Spleen (tissue), 7 donors: ENCODE measurements around the gene GC.
"Not testable (repeated sequence)": the region's sequence is repeated elsewhere in the genome, so short reads cannot be mapped to it uniquely, and the experiment has no call there.

ENCODE experiments used
- POLR2A ChIP-seq, 3 donors: fragments of 450-650 bp; IDR thresholded peaks; one replicate each; pipeline ENCODE4 v1.5.1; 2017; ENCODE audit warnings: antibody characterized with exemption in 3 of 3, mild to moderate bottlenecking in 1 of 3
- POLR2AphosphoS5 ChIP-seq, 3 donors: sonication (generic); formaldehyde crosslinking; IDR thresholded peaks; one replicate each; pipeline ENCODE4 v1.5.1; 2017; ENCODE audit warnings: antibody characterized with exemption in 3 of 3
- TF ChIP-seq, protein P1 (sequence below), 11 experiments: fragments of 200-600 bp in 7 of 11; fragments of 450-650 bp in 4 of 11; sonication (generic) in 4 of 11; IDR thresholded peaks in 8 of 11; conservative IDR thresholded peaks in 3 of 11; 1 replicate in 7 of 11; 2 replicates in 4 of 11; pipeline versions ENCODE4 v1.4.0 to v1.8.0; 2016 to 2021; ENCODE audit warnings: antibody characterized with exemption in 11 of 11, inconsistent platforms in 4 of 11, mild to moderate bottlenecking in 1 of 11
- donor health status: DM: no; HTN: no; CAD: no; lungs with moderate emphysema.
- donor health status: DM: no; HTN: no; CAD: no.
- donor health status: DM: no; HTN: no; CAD: no.

DNA sequence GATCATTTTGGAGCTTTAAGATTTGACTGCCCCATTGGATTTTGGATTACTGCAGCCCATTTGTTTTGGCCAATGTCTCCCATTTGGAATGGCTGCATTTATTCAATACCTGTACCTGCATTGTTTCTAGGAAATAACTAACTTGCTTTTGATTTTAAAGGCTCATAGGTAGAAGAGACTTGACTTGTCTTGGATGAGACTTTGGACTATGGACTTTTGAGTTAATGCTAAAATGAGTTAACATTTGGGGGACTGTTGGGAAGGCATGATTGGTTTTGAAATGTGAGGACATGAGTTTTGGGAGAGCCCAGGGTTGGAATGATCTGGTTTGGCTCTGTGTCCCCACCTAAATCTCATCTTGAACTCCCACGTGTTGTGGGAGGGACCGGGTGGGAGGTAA, 45.1 kb downstream of the GC start:
- TF ChIP-seq, protein P1, sequence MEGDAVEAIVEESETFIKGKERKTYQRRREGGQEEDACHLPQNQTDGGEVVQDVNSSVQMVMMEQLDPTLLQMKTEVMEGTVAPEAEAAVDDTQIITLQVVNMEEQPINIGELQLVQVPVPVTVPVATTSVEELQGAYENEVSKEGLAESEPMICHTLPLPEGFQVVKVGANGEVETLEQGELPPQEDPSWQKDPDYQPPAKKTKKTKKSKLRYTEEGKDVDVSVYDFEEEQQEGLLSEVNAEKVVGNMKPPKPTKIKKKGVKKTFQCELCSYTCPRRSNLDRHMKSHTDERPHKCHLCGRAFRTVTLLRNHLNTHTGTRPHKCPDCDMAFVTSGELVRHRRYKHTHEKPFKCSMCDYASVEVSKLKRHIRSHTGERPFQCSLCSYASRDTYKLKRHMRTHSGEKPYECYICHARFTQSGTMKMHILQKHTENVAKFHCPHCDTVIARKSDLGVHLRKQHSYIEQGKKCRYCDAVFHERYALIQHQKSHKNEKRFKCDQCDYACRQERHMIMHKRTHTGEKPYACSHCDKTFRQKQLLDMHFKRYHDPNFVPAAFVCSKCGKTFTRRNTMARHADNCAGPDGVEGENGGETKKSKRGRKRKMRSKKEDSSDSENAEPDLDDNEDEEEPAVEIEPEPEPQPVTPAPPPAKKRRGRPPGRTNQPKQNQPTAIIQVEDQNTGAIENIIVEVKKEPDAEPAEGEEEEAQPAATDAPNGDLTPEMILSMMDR (IDR thresholded peaks at IDR 0.05 in 8 of 11, conservative IDR thresholded peaks at IDR 0.05 in 3 of 11): not testable (repeated sequence)
- not testable (repeated sequence) for TF ChIP-seq POLR2AphosphoS5, POLR2A (IDR thresholded peaks at IDR 0.05)
